Measurements from ENCODE around the gene HNRNPF.

DNA sequence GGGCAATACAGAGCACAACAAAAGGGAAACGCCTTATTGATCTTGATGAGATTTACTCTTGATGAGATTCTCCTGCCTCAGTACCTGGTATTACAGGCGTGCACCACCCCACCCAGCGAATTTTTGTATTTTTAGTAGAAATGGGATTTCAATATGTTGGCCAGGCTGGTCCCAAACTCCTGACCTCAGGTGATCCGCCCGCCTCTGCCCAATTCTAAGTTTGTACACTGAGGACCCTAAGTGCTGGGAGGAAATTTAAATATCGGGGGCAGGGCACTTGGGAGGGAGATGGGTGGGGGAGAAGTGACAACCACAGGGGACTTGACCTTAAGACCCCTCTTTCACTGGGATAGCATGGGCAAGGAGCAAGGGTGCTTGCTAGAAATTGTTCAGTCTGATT, 14.1 kb downstream of the HNRNPF start:
- TF ChIP-seq JUN (IDR thresholded peaks at IDR 0.05) (no peak), CTCF (IDR thresholded peaks at IDR 0.05) (no peak), ZSCAN20 (CRISPR knock-in tag; IDR thresholded peaks at IDR 0.05) (no peak), POLR2A (IDR thresholded peaks at IDR 0.05; ENCODE audit: low read length) (no peak), CBX8 (IDR thresholded peaks at IDR 0.05) (no peak), PHF8 (IDR thresholded peaks at IDR 0.05; ENCODE audit: borderline replicate concordance, low read depth) (no peak), EP300 (IDR thresholded peaks at IDR 0.05) (no peak), ESRRA (IDR thresholded peaks at IDR 0.05; ENCODE audit: borderline replicate concordance, low read length) (no peak), RAD21 (conservative IDR thresholded peaks at IDR 0.05 in 1 of 2, IDR thresholded peaks at IDR 0.05 in 1 of 2) (no peak), HDAC2 (IDR thresholded peaks at IDR 0.05) (no peak), E2F6 (IDR thresholded peaks at IDR 0.05; ENCODE audit: borderline replicate concordance, low read depth) (no peak)
- TF ChIP-seq, protein P1, sequence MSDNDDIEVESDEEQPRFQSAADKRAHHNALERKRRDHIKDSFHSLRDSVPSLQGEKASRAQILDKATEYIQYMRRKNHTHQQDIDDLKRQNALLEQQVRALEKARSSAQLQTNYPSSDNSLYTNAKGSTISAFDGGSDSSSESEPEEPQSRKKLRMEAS (IDR thresholded peaks at IDR 0.05) = no peak
- TF ChIP-seq, protein P2, sequence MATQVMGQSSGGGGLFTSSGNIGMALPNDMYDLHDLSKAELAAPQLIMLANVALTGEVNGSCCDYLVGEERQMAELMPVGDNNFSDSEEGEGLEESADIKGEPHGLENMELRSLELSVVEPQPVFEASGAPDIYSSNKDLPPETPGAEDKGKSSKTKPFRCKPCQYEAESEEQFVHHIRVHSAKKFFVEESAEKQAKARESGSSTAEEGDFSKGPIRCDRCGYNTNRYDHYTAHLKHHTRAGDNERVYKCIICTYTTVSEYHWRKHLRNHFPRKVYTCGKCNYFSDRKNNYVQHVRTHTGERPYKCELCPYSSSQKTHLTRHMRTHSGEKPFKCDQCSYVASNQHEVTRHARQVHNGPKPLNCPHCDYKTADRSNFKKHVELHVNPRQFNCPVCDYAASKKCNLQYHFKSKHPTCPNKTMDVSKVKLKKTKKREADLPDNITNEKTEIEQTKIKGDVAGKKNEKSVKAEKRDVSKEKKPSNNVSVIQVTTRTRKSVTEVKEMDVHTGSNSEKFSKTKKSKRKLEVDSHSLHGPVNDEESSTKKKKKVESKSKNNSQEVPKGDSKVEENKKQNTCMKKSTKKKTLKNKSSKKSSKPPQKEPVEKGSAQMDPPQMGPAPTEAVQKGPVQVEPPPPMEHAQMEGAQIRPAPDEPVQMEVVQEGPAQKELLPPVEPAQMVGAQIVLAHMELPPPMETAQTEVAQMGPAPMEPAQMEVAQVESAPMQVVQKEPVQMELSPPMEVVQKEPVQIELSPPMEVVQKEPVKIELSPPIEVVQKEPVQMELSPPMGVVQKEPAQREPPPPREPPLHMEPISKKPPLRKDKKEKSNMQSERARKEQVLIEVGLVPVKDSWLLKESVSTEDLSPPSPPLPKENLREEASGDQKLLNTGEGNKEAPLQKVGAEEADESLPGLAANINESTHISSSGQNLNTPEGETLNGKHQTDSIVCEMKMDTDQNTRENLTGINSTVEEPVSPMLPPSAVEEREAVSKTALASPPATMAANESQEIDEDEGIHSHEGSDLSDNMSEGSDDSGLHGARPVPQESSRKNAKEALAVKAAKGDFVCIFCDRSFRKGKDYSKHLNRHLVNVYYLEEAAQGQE (IDR thresholded peaks at IDR 0.05) = no peak

All from A549 (cell line).